Endothelial cell of umbilical vein (primary cell): ENCODE measurements around the gene TRAP1. TPM values are rescaled to one million over a fixed set of nuclear protein-coding genes. Genes with fewer than 3 reads are reported as not detected.

ENCODE experiments used
- BruUV-seq: library from RNA; stranded (reverse); fragments of 400-500 nt; replicated peaks from 2 replicates; lab custom pipeline; 2021; lab: Mats Ljungman, UMichigan
- CTCF ChIA-PET: fragments of 300-600, 350-600 bp; sonication (Branson Sonifier 250); formaldehyde crosslinking; loops from one replicate; lab custom pipeline; 2021; ENCODE audit warnings: antibody characterized with exemption, inconsistent platforms; lab: Charles Lee
- POLR2A ChIA-PET: fragments of 300-600, 350-600 bp; sonication (Branson Sonifier 250); formaldehyde crosslinking; loops from one replicate; lab custom pipeline; 2021; ENCODE audit warnings: antibody characterized with exemption, inconsistent platforms; lab: Charles Lee
- DNase-seq: peaks from one replicate; pipeline ENCODE4 v3.0.0-alpha.2; 2011; ENCODE audit warnings: low read depth, low spot score
- FAIRE-seq: peaks from 2 replicates; lab custom pipeline; 2011; peaks lifted over from hg19 to GRCh38; lab: Jason Lieb, UNC
- H2AFZ ChIP-seq: 2 replicates; pipeline ENCODE4 v1.6.0; 2012; ENCODE audit warnings: low read depth, low read length, control low read depth, inconsistent platforms
- H3K27ac ChIP-seq: 2 replicates; pipeline ENCODE4 v1.5.1; 2011; ENCODE audit warnings: low read depth, mild to moderate bottlenecking, control low read depth, low read length, moderate library complexity; ENCODE audit not compliant: insufficient read depth
- H3K27me3 ChIP-seq, 2 experiments: 2 replicates each; pipeline versions ENCODE4 v1.6.0 to v1.6.1; 2011; ENCODE audit warnings: low read length in 2 of 2, mixed read lengths in 1 of 2; ENCODE audit not compliant: control insufficient read depth in 2 of 2, insufficient read depth in 2 of 2
- H3K36me3 ChIP-seq, 2 experiments: 2 replicates in 1 of 2; 3 replicates in 1 of 2; pipeline ENCODE4 v1.5.1; 2011; ENCODE audit warnings: low read length in 2 of 2, mild to moderate bottlenecking in 1 of 2, moderate library complexity in 1 of 2; ENCODE audit not compliant: control insufficient read depth in 2 of 2, insufficient read depth in 2 of 2; ENCODE audit errors: extremely low read depth in 1 of 2
- H3K4me1 ChIP-seq: 3 replicates; pipeline ENCODE4 v1.5.1; 2011; ENCODE audit warnings: mild to moderate bottlenecking, low read length; ENCODE audit not compliant: control insufficient read depth, insufficient read depth; ENCODE audit errors: extremely low read depth
- H3K4me2 ChIP-seq: 2 replicates; pipeline ENCODE4 v1.6.1; 2011; ENCODE audit warnings: low read length, control low read depth, mixed read lengths; ENCODE audit not compliant: insufficient read depth
- H3K4me3 ChIP-seq, 3 experiments: fragments of 200-600 bp in 1 of 3; sonication (generic), shearing (Covaris generic) in 1 of 3; replicated peaks in 1 of 3; 2 replicates each; pipeline ENCODE4 v1.5.1; 2011 to 2016; ENCODE audit warnings: control low read depth in 3 of 3, low read length in 3 of 3, mild to moderate bottlenecking in 2 of 3, inconsistent platforms in 1 of 3, low read depth in 1 of 3, moderate library complexity in 1 of 3; ENCODE audit not compliant: insufficient read depth in 1 of 3
- H3K79me2 ChIP-seq: 2 replicates; pipeline ENCODE4 v1.6.0; 2012; ENCODE audit warnings: low read length, inconsistent platforms; ENCODE audit not compliant: control insufficient read depth, insufficient read depth
- H3K9ac ChIP-seq: replicated peaks from 2 replicates; pipeline ENCODE3; 2011; ENCODE audit warnings: low read length, control low read depth; ENCODE audit not compliant: insufficient read depth; ENCODE audit errors: extremely low read depth
- H3K9me1 ChIP-seq: replicated peaks from 3 replicates; pipeline ENCODE4 v1.6.0; 2011; ENCODE audit warnings: mild to moderate bottlenecking, low read length; ENCODE audit not compliant: control insufficient read depth, insufficient read depth; ENCODE audit errors: extremely low read depth
- H3K9me3 ChIP-seq: replicated peaks from 2 replicates; pipeline ENCODE4 v1.5.1; 2012; ENCODE audit warnings: low read length, inconsistent platforms; ENCODE audit not compliant: control insufficient read depth, insufficient read depth
- H4K20me1 ChIP-seq: replicated peaks from 2 replicates; pipeline ENCODE3; 2011; ENCODE audit warnings: mild to moderate bottlenecking, low read length; ENCODE audit not compliant: control insufficient read depth, insufficient read depth; ENCODE audit errors: extremely low read depth
- CTCF ChIP-seq, 2 donors: IDR thresholded peaks; 1 replicate in 1 of 2; 2 replicates in 1 of 2; pipeline ENCODE4 v1.5.1; 2011; ENCODE audit warnings: low read length in 2 of 2, mild to moderate bottlenecking in 2 of 2, moderate library complexity in 2 of 2, control low read depth in 1 of 2, inconsistent platforms in 1 of 2, low read depth in 1 of 2; ENCODE audit not compliant: insufficient read depth in 1 of 2; ENCODE audit errors: extremely low read depth in 1 of 2
- EZH2 ChIP-seq: IDR thresholded peaks from 2 replicates; pipeline ENCODE4 v1.6.1; 2012; ENCODE audit warnings: borderline replicate concordance, low read depth, mild to moderate bottlenecking, moderate library complexity, low read length, inconsistent platforms; ENCODE audit not compliant: severe bottlenecking
- FOS ChIP-seq: IDR thresholded peaks from 2 replicates; pipeline ENCODE4 v1.6.1; 2011; ENCODE audit warnings: mild to moderate bottlenecking, low read length, moderate library complexity, borderline replicate concordance; ENCODE audit not compliant: insufficient read depth
- GATA2 ChIP-seq: IDR thresholded peaks from 2 replicates; pipeline ENCODE4 v1.7.0; 2011; ENCODE audit warnings: low read depth, mild to moderate bottlenecking, moderate library complexity, mixed read lengths, low read length; ENCODE audit not compliant: insufficient read length, insufficient read depth
- JUN ChIP-seq: IDR thresholded peaks from 2 replicates; pipeline ENCODE4 v1.6.1; 2011; ENCODE audit warnings: borderline replicate concordance, low read depth; ENCODE audit not compliant: insufficient read length, insufficient read depth
- MAX ChIP-seq: IDR thresholded peaks from 2 replicates; pipeline ENCODE4 v1.6.1; 2011; ENCODE audit not compliant: insufficient read depth, insufficient read length
- MYC ChIP-seq: IDR thresholded peaks from one replicate; pipeline ENCODE4 v1.6.1; 2011; ENCODE audit warnings: mild to moderate bottlenecking, low read depth, low read length
- POLR2A ChIP-seq: IDR thresholded peaks from 2 replicates; pipeline ENCODE4 v1.6.1; 2012; ENCODE audit warnings: low read depth, mild to moderate bottlenecking, control low read depth, low read length
- POLR2AphosphoS5 ChIP-seq: IDR thresholded peaks from 2 replicates; pipeline ENCODE4 v1.6.1; 2012; ENCODE audit warnings: low read depth, mild to moderate bottlenecking, control low read depth, low read length, moderate library complexity; ENCODE audit not compliant: insufficient read depth
- dilution Hi-C: fragments of 300-500 bp; cut with MboI; formaldehyde crosslinking; loops from one replicate; pipeline ENCODE4 v1.15.0; 2019; ENCODE audit warnings: low sequenced_read_pairs; ENCODE audit not compliant: extremely low pct_ligation_motif_present
- intact Hi-C: fragments of 100-400 bp; cut with micrococcal nuclease; formaldehyde crosslinking; loops from one replicate; pipeline ENCODE4 v1.10.0; 2022
- polyA plus RNA-seq, 4 experiments: library from polyadenylated mRNA; depleted of rRNA in 3 of 4; stranded (reverse) in 3 of 4; unstranded in 1 of 4; fragments of >200 nt; gene quantifications; 2 replicates each; pipeline versions ENCODE4 v1.2.1 to v1.2.3, GENCODE V29; 2011 to 2012; ENCODE audit warnings: missing spikeins in 1 of 4
- total RNA-seq: library from RNA; stranded (reverse); gene quantifications from 2 replicates; pipeline ENCODE4 v1.2.3, GENCODE V29; 2021

Gene TRAP1
- total and polyA plus RNA-seq, 2 donors (not counting 3 experiments of a cell fraction or from before 2014, with no cell fraction given) = 95.6 to 102 TPM

GRCh38 chr16:3726021-3726687 lies 8.8 kb upstream of the TRAP1 start:
- POLR2A ChIA-PET = no interaction called here
- Histone ChIP-seq H3K36me3 (peaks cover 20 to 36% of the 10 kb centered on the region in 2 experiments), H3K79me2 (no peaks in the 10 kb centered on the region), H3K27ac (no peak overlapping the region), H3K27me3 (no peaks in the 10 kb centered on the region), H3K9me3 (no peaks in the 10 kb centered on the region), H2AFZ (no peak overlapping the region), H4K20me1 (no peaks in the 10 kb centered on the region), H3K4me1 (no peaks in the 10 kb centered on the region), H3K9ac (no peak overlapping the region), H3K4me2 (no peak overlapping the region), H3K9me1 (no peaks in the 10 kb centered on the region), H3K4me3 (no peak overlapping the region)
- intact Hi-C loops = no loop called here
- FAIRE-seq = no peak
- dilution Hi-C loops = no loop called here
- BruUV-seq = no TSS peak
- TF ChIP-seq EZH2 (no peak), POLR2AphosphoS5 (no peak), FOS (no peak), POLR2A (no peak), JUN (no peak), GATA2 (no peak), MYC (no peak), MAX (no peak), CTCF (IDR thresholded peaks at IDR 0.05; ENCODE audit: extremely low read depth in 1 of 2, insufficient read depth in 1 of 2, low read depth in 1 of 2, low read length in 2 of 2) (no peak)
- DNase-seq = no peak
- CTCF ChIA-PET = no interaction called here
